GM12878 (cell line): ENCODE measurements around the gene RAB3B. TPM values are rescaled to one million over a fixed set of nuclear protein-coding genes. Genes with fewer than 3 reads are reported as not detected.
"Not testable (repeated sequence)": the region's sequence is repeated elsewhere in the genome, so short reads cannot be mapped to it uniquely, and the experiment has no call there.

ENCODE experiments used
- ATAC-seq: fragments of 200-7000 bp; cut with Tn5 transposase; 3 replicates; pipeline ENCODE4 v1.9.1; 2020; ENCODE audit warnings: mild to moderate bottlenecking, moderate library complexity
- BruUV-seq: library from RNA; stranded (reverse); fragments of 400-500 nt; replicated peaks from 2 replicates; lab custom pipeline; 2021; lab: Mats Ljungman, UMichigan
- CTCF ChIA-PET: fragments of 300-600 bp; sonication (Branson Sonifier 250); formaldehyde crosslinking; extraction: SDS; loops from one replicate; lab custom pipeline; 2021; ENCODE audit warnings: inconsistent platforms; lab: Yijun Ruan, JAX
- POLR2A ChIA-PET: fragments of 350-600 bp; formaldehyde crosslinking; extraction: SDS; loops from one replicate; lab custom pipeline; 2021; ENCODE audit warnings: inconsistent platforms; lab: Charles Lee
- RAD21 ChIA-PET: fragments of 300-600 bp; sonication (Branson Sonifier 250); formaldehyde crosslinking; loops from one replicate; lab custom pipeline; 2023; ENCODE audit warnings: antibody characterized with exemption; ENCODE audit not compliant: unreplicated experiment; lab: Charles Lee
- SMC1A ChIA-PET: fragments of 300-600 bp; sonication (Branson Sonifier 250); formaldehyde crosslinking; loops from one replicate; lab custom pipeline; 2023; ENCODE audit not compliant: unreplicated experiment, uncharacterized antibody; lab: Charles Lee
- DNase-seq: peaks from one replicate; pipeline ENCODE4 v3.0.0-alpha.2; 2011; ENCODE audit warnings: low read depth, low spot score
- FAIRE-seq: peaks from 3 replicates; lab custom pipeline; 2011; peaks lifted over from hg19 to GRCh38; lab: Jason Lieb, UNC
- H2AFZ ChIP-seq: 2 replicates; pipeline ENCODE4 v1.6.0; 2011; ENCODE audit warnings: low read depth, low read length, control low read depth; ENCODE audit not compliant: control insufficient read depth
- H3K27ac ChIP-seq: 2 replicates; pipeline ENCODE4 v1.5.1; 2011; ENCODE audit warnings: control low read depth; ENCODE audit not compliant: control insufficient read depth, insufficient read depth
- H3K27me3 ChIP-seq, 2 experiments: replicated peaks in 1 of 2; 2 replicates each; pipeline versions ENCODE4 v1.6.0 to v1.6.1; 2011; ENCODE audit warnings: low read length in 1 of 2; ENCODE audit not compliant: control insufficient read depth in 2 of 2, insufficient read depth in 2 of 2
- H3K36me3 ChIP-seq, 2 experiments: 2 replicates each; pipeline ENCODE4 v1.5.1; 2011; ENCODE audit warnings: low read length in 1 of 2; ENCODE audit not compliant: control insufficient read depth in 2 of 2, insufficient read depth in 2 of 2
- H3K4me1 ChIP-seq: 2 replicates; pipeline ENCODE4 v1.6.1; 2011; ENCODE audit warnings: mild to moderate bottlenecking, low read length, moderate library complexity, mixed read lengths; ENCODE audit not compliant: control insufficient read depth, insufficient read depth
- H3K4me2 ChIP-seq: 2 replicates; pipeline ENCODE4 v1.6.0; 2011; ENCODE audit warnings: control low read depth; ENCODE audit not compliant: control insufficient read depth, insufficient read depth
- H3K4me3 ChIP-seq: fragments of 200-600 bp; sonication (generic); 2 replicates; pipeline ENCODE4 v1.5.1; 2016
- H3K79me2 ChIP-seq: 2 replicates; pipeline ENCODE4 v1.6.0; 2011; ENCODE audit warnings: low read length; ENCODE audit not compliant: control insufficient read depth, insufficient read depth
- H3K9ac ChIP-seq: 2 replicates; pipeline ENCODE4 v1.8.0; 2011; ENCODE audit warnings: low read length, control low read depth, mixed read lengths; ENCODE audit not compliant: control insufficient read depth, insufficient read depth
- H3K9me3 ChIP-seq: replicated peaks from 3 replicates; pipeline ENCODE4 v1.5.1; 2011; ENCODE audit warnings: mild to moderate bottlenecking, low read length; ENCODE audit not compliant: control insufficient read depth, insufficient read depth
- H4K20me1 ChIP-seq: 2 replicates; pipeline ENCODE4 v1.6.0; 2011; ENCODE audit not compliant: control insufficient read depth, insufficient read depth
- HCFC1 ChIP-seq: fragments of 150-350 bp; IDR thresholded peaks from 2 replicates; pipeline ENCODE4 v1.6.1; 2014; ENCODE audit warnings: low read length
- ZNF384 ChIP-seq: IDR thresholded peaks from 2 replicates; pipeline ENCODE4 v1.6.1; 2012; ENCODE audit warnings: low read depth, mild to moderate bottlenecking, low read length, improper control_type of control experiment, borderline replicate concordance
- WGBS: methylation state at CpG from one replicate; pipeline ENCODE4 v1.1.6; 2016; ENCODE audit warnings: low lambda C conversion rate; ENCODE audit not compliant: insufficient replicate concordance, insufficient coverage; ENCODE audit errors: missing lambda C conversion rate; 5-methylcytosine and 5-hydroxymethylcytosine counted together
- in situ Hi-C: fragments of 300-500 bp; cut with MboI; formaldehyde crosslinking; loops from 9 replicates; pipeline ENCODE4 v1.14.3; 2018; ENCODE audit warnings: mixed read lengths
- intact Hi-C: fragments of 100-400 bp; cut with micrococcal nuclease; formaldehyde crosslinking; loops from one replicate; pipeline ENCODE4 v1.14.2; 2022; ENCODE audit not compliant: unreplicated experiment
- polyA plus RNA-seq, 11 experiments: library from polyadenylated mRNA; depleted of rRNA in 4 of 11; unstranded in 6 of 11; stranded (reverse) in 5 of 11; fragments of >200 nt; fragmentation: Nextera tagmentation in 4 of 11; fragmentation: Illumina TruSeq in 1 of 11; extraction: Ambion mirVana in 4 of 11; extraction: Trizol in 1 of 11; gene quantifications; 1 replicate in 1 of 11; 2 replicates in 10 of 11; pipeline versions ENCODE4 v1.2.1 to v1.2.3, GENCODE V29; 2011 to 2016; ENCODE audit warnings: inconsistent platforms in 2 of 11, missing spikeins in 2 of 11, low read depth in 1 of 11
- total RNA-seq, 4 experiments: library from RNA; depleted of rRNA in 3 of 4; stranded (reverse); fragments of >200 nt in 3 of 4; fragmentation: Illumina TruSeq in 1 of 4; extraction: Trizol in 1 of 4; gene quantifications; 2 replicates each; pipeline versions ENCODE4 v1.2.1 to v1.2.3, GENCODE V29; 2013 to 2021

The RAB3B gene
- total and polyA plus RNA-seq, 10 of the 15 experiments (the other 5 are each of a cell fraction or from before 2014, with no cell fraction given): 0.05 to 0.32 (median 0.24) TPM

- ATAC-seq, RAD21 ChIA-PET, H3K9me3 ChIP-seq, in situ Hi-C loops, intact Hi-C loops, H4K20me1 ChIP-seq, SMC1A ChIA-PET, H3K27ac ChIP-seq, H3K27me3 ChIP-seq, H3K4me1 ChIP-seq, FAIRE-seq, H3K9ac ChIP-seq, H3K4me3 ChIP-seq, CTCF ChIA-PET, H2AFZ ChIP-seq, DNase-seq, BruUV-seq: not testable (repeated sequence)
- Histone ChIP-seq H3K4me2 (peak overlapping the region; percentile 4; the same call in 1 of the 2 replicates), H3K79me2 (peaks cover 74% of the 10 kb centered on the region), H3K36me3 (peaks cover 0 to 11% of the 10 kb centered on the region in 2 experiments; a peak in 2 of 4 replicates)
- POLR2A ChIA-PET: interaction anchor here (1.1 kb wide), 1 partner anchor 9 kb away, joined by 3 read pairs; no protein-coding TSS in a partner anchor
- 100% methylated on average over 1 of the region's 1 CpG for WGBS
These were observed 117.2 kb downstream of the RAB3B start for GRCh38 chr1:51873270-51873669.

DNA sequence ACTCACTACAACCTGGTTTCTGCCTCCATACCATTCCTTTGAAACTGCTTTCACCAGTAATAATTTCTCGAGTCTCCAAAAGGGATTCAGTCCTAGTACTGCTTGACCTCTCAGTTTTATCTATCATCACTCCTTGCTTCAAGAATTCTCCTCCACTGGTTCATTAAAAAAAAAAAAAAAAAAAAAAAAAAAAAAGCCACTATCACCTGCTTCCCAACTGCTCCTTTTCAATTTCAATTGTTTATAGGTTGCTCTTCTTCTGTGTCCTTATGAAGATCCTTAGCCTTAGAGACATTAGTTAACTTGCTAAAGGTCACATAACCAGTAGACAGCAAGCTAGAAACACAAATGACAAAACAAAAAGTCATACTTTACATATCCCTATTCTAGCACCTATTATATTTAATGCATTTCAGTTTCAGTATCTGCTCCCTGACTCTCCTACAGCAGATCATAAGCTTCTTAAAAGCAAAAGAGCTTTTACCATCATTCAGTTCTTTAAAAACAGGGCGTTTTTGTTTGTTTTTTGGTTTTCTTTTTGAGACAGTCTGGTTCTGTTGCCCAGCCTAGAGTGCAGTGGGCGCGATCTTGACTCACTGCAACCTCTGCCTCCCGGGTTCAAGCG, 119.0 kb downstream of the RAB3B start:
- Histone ChIP-seq H3K27ac (no peak overlapping the region), H3K4me2 (peak overlapping the region; percentile 47), H3K4me1 (peaks cover 8% of the 10 kb centered on the region), H3K27me3 (no peaks in the 10 kb centered on the region), H3K9me3 (no peaks in the 10 kb centered on the region; the same call in 2 of the 3 replicates), H3K79me2 (peaks cover 64% of the 10 kb centered on the region), H3K9ac (no peak overlapping the region), H4K20me1 (no peaks in the 10 kb centered on the region; the same call in 1 of the 2 replicates), H2AFZ (no peak overlapping the region), H3K4me3 (no peak overlapping the region; the same call in 1 of the 2 replicates), H3K36me3 (peaks cover 0 to 11% of the 10 kb centered on the region in 2 experiments; a peak in 2 of 4 replicates)
- ATAC-seq (peak; percentile 69), FAIRE-seq (peak; percentile 75), DNase-seq (no peak)
- in situ Hi-C loops (no loop called here), intact Hi-C loops (no loop called here)
- no peak for TF ChIP-seq HCFC1
- TF ChIP-seq ZNF384: peak; percentile 64; the same call in 1 of the 2 replicates
- no TSS peak for BruUV-seq
- WGBS: 72% methylated on average over 6 of the region's 6 CpGs
- CTCF ChIA-PET: interaction anchor here (0.7 to 1.1 kb wide), 2 partner anchors 25 to 102 kb away, joined by 3 to 4 read pairs; no protein-coding TSS in a partner anchor
- SMC1A ChIA-PET: interaction anchor here (1.0 to 1.5 kb wide), 6 partner anchors 8 to 32 kb away, joined by 3 to 7 read pairs (median 4); no protein-coding TSS in a partner anchor
- RAD21 ChIA-PET: interaction anchor here (0.6 to 1.8 kb wide), 3 partner anchors 9 to 219 kb away, joined by 3 to 8 read pairs (median 5); no protein-coding TSS in a partner anchor
- POLR2A ChIA-PET: interaction anchor here (0.6 to 1.3 kb wide), 5 partner anchors 8 to 693 kb away, joined by 3 to 5 read pairs (median 4); no protein-coding TSS in a partner anchor
